ENCODE results near the gene SCAF4. TPM values are rescaled to one million over a fixed set of nuclear protein-coding genes. Genes with fewer than 3 reads are reported as not detected.
"Not testable (repeated sequence)": the region's sequence is repeated elsewhere in the genome, so short reads cannot be mapped to it uniquely, and the experiment has no call there.

SCAF4 gene
- total RNA-seq, 1 donor from 2014 or later: 6.2 TPM

DNA sequence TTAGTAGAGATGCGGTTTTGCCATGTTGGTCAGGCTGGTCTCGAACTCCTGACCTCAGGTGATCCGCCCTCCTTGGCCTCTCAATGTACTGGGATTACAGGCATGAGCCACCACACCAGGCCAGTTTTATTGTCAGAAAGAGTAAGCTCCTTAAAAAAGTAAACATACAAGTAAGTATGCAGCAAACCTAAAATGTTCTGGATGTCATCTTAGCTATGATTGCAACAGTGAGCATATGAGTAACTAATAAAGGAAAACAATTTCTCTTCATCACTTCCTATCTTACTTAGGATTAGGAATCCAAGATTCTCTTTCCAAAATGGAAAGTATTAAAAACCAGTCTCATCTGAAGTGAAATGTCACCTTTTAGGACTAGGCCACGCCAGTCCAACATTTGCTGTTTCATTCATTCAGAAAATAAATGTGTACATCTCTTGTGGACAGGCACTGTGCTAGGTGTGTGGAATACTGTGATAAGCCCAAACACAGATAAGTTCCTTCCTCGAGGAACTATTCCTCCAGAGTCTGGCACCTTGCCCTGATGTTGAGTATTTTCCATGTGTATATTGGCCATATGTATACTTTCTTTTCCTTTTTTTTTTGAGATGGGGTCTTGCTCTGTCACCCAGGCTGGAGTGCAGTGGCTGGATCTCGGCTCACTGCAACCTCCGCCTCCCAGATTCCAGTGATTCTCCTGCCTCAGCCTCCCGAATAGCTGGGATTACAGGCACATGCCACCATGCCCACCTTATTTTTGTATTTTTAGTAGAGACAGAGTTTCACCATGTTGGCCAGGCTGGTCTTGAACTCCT lies 5.9 kb upstream of the SCAF4 start:
- DNase-seq (ENCODE audit: low read depth): not testable (repeated sequence)

DNA sequence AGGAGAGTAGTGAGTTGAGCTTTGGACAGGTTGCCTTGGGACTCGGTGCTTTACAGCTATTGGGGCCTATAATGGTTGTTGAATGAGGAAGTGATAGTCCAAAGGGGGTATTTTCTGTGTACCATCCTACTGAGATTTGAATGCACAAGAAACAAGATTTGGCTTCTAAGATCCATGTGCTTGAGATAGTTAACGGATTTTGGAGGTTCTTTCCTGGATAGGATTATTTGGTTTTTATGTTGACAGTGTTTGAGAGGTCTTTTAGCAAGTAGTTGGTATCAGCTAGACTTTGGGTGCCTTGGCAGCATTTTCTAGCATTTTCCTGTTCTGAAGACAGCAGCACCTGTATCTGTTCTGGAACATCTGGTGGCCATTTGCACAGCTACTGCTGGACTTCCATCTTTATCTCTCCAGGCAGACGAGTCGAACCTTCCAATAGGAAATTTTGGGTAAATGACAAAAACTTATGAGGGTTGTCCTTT lies 3.6 kb upstream of the SCAF4 start:
- no peak for DNase-seq (ENCODE audit: low read depth)

DNA sequence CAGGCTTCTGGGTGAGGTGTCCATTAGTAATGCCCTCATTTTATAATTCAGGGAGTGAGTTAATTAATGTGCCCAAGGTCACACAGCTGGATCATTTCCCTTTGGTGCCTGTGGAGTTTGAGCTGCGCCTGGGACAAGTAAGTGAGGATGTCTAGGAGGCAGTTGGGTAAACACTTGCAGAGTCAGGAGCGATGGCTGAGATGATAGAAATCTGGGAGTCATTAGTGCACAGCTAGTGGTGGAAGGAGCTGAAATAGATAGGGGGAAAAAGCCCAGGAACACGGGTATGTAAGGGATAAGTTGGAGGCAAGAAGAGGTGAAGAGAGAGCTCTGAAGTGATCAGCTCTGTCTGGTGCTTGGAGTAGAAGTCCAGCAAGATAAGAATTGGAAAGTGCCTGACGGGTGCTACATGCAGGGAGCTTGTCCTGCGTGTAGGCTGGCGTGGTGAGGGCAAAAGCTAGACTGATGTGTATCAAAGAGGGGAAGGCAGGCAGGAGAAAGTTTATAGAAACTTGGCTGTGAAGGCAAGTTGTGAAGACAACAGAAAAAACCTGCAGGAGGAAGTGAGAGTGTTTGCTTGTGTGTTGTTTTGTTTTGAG lies 1.7 kb upstream of the SCAF4 start:
- no peak for DNase-seq (ENCODE audit: low read depth)

DNA sequence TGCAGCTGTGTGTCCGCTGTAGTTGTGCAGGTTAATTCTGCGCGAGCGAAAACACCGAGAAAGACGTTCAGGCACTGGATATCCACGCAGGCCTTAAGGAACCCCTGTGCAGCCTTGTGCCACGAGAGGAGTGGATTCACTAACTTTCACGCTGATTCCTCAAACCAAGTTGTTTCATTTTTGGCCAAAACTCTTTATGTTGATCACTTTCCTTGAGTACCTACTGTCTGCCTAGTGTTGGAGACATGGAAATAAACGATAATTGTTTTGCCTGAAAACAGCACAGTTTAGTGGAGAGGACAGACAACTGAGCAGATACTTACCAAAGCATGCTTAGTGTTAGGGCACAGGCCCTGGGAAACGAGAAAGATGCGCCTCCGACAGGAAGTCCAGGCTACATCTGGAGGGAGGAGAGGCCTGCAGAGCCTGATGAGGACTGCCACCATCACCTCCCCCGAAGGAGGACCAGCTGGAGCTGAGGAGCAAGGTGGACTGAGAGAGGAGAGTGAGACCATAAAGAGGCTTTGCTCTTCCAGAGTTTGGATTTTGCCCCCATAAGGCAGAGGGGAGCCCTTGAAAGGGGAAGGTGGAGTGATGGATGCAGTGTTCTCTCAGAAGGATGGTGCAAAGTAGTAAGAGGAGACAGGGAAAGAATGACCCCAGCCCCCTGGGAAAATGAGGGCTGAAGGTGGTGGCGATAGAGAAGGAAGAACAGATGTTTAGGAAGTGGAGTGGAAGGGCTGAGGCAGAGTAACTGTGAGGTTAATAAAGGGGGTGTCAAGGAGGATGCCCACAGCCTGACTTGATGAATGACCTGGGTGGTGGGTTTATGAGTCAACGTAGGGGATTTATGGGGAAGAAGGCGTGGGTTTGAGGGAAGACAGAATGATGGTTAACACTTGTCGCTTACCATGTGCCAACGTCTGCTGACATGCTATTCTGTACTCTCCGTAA lies 956 bp upstream of the SCAF4 start:
- peak; percentile 11 for DNase-seq (ENCODE audit: low read depth)

DNA sequence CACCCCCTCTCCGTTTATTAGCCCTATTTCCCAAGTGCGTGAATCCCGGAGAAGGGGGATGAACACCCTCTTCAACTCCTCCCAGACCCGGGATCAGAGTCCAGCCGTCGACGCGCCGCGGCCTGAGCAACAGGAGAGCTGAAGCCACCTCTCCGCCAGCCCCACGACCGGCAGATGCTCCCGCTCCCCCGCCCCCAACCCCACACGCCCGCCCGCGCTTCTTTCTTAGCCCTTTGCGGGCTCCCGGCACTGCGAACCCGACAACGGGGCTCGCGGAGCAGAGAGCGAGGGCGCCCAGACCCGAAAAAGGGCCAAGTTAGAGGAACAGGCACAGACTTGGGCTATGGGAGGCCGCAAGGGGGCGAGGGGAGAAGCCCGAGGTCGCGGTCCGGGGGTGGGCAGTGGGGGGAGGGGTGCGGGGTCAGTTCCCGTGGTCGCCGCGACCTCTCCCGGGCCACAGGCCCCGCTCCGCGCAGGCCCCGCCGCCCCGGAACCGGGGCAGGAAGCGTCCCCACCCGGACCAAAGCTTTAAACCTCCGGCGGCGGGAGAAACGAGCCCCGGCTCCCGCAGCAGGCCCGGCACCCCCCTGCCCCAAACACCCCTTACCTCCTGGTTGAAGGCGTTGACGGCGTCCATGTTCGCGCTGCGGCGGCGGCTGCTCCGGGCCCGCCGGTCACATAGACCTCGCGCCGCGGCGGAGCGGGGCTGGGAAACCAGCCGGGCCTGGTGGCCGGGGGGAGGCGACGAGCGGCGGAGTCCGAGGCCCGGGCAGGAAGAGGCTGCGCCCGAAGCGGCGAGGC lies 662 bp downstream of the SCAF4 start:
- DNase-seq (ENCODE audit: low read depth): peak; percentile 52

DNA sequence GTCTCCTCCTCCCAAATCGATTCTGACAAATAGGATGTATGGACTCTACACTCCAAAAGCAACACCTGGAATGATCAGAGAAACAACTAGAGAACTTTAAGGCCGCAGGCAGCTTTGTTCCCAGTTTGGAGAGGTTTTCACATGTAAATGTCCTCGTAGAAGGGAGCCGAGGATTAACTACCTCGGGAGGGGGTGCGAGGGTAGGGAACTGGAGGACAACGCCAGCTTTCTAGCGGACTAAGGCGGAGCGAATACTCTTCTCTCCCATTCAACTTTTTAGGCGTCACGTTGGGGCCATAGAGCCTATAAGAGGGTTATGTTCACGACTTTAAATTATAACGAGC lies 1.2 kb downstream of the SCAF4 start:
- no peak for DNase-seq (ENCODE audit: low read depth)

DNA sequence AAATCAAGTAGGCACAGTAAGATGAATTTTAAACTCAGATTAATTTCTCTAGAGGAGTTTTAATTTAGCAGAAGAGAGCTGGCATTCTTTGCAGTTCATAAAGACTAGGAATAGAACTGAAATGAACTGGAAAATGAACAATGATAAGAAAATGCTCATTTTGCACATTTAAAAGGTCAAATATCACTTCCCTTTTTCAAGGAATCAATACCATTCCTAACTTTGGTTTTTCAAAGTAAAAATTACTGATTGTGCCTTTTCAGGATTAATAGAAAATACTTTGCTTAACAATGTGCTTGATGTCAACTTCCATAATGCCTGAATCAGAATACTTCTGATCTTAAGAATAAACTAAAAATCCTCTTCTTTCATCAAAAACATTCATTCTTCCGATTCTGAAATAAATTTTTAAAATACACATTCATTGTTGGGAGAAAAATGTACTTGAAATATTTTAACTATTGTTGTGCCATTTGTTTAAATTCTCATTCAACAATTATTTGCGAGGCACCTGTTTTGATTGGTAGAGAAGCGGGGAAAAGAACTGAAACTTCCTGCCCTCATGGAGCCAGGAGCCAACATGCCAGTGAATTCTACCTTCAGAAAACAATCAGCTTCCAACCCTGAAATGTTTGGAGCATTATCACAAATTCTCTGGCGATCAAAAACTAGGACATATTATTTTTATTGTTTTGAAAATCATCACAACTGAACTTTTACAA lies 2.1 kb downstream of the SCAF4 start:
- DNase-seq (ENCODE audit: low read depth): no peak

DNA sequence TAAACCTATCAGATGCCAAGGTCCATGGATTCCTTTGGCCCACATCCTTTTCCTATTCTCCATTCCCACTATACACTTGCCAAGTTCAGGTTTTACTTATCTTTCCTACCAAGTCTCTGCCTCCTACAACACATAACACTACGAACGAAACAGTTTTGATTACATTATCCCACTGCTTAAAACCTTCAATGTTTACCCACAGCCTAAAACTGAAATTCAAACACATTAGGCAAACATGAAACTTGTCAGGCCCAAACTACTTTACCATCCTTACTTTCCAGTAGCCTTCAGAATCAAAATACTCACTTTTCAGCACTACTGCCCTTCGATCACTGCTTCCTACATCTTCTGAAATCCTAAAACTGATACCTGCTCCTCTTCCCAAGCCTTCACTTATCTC lies 3.0 kb downstream of the SCAF4 start:
- DNase-seq (ENCODE audit: low read depth): no peak

DNA sequence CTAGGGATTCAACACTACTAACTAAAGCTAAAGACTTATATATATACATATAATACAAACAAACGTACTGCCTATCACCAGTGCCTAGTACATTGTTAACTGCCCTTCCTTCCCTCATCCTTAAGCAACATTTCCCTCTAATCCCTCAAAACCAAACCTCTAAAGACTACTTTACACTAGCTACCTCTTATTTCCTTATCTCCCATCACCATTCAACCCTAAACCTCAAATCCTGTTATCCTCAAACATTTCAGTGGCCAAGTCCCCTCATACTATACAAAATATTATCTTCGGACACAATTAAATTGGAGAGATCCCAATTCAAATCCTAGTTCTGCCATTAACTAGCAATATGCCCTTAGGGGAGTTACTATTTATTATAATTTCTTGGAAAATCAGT lies 3.7 kb downstream of the SCAF4 start:
- no peak for DNase-seq (ENCODE audit: low read depth)

DNA sequence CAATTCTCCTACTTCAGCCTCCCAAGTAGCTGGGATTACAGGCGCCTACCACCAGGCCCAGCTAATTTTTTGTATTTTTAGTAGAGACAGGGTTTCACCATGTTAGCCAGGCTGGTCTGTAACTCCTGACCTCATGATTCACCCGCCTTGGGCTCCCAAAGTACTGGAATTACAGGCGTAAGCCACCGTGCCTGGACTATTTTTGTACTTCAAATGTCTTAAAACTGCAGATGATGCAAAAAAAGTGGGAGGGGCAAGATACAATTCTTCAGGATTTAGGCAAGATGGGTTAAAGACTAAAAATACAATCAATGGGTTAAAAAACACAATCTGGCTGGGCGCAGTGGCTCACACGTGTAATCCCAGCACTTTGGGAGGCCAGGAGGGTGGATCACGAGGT lies 4.7 kb downstream of the SCAF4 start:
- no peak for DNase-seq (ENCODE audit: low read depth)

DNA sequence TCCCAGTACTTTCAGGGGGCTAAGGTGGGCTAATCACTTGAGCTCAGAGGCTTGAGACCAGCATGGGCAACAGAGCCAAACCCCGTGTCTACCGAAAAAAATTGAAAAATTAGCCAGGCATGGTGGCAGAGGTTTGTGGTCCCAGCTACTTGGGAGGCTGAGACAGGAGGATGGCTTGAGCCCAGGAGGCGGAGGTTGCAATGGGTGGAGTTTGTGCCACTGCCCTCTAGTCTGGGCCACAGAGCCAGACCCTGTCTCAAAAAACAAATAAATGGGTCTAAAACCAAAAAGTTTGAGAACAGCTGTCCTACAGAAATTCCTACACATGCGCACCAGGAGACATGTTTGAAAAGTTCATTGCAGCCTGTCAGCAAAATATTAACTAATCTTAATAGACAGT lies 5.5 kb downstream of the SCAF4 start:
- no peak for DNase-seq (ENCODE audit: low read depth)

DNA sequence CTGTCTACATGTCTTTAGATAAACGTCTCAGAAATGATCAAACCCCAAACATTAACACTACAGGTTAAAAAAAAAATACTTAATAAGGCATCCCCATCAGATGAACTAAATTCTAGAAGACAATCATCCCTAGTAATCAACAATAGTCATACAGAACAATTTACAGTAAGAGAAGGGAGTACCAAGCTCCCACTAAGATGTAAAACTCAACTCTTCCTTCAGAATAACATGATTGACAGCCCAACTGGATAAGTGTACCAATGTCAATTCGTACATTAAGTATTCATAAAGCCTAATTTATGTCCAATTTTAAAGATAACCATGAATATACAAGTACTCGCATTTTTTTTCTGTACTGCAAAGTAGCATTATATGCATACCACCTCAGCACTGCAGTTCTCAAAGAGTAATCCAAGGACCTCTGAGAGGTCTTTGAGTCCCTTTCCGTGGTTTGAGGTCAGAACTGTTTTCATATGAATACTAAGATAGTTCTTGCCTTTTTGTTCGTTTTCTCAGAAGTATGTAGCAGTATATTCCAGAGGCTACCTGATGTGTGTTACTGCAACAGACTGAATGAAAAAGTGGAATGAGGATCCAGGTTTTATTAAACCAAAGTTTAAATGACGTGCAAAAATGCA lies 6.6 kb downstream of the SCAF4 start:
- no peak for DNase-seq (ENCODE audit: low read depth)

DNA sequence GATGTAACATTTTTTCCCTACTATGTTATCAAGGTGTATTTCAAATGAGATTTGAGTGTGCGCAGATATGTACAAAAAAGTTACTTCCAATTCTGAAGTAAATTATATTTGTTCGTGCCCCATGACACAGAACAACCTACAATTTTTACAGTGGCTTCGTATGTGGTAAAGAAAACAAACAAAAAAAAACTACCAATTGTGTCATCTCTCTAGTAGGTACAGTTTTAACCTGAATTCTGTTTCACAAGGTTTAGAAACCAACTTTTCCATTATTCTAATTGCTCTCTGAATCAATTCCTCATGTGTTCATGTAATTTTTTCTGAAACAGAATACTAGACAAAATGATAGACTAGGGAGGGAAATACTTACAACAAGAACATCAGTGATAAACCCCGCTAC lies 7.4 kb downstream of the SCAF4 start:
- DNase-seq (ENCODE audit: low read depth): no peak

DNA sequence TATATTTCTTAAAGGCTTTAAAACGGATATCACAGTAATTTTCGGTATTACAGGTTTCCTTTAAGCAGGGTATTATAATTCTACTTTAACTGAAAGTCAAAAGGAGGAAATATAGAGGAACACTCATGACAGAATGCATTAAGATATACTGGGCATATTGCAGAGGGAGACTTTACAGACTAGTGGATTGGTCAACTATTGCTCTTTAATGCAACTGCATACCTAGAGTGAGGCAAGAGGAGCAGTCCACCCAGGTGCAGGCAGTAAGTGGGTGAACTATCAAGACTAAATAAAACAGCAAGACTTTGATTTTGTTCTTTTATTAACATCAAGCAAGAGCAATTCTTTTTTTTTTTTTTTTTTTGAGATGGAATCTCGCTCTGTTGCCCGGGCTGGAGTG lies 10.5 kb downstream of the SCAF4 start:
- no peak for DNase-seq (ENCODE audit: low read depth)

DNA sequence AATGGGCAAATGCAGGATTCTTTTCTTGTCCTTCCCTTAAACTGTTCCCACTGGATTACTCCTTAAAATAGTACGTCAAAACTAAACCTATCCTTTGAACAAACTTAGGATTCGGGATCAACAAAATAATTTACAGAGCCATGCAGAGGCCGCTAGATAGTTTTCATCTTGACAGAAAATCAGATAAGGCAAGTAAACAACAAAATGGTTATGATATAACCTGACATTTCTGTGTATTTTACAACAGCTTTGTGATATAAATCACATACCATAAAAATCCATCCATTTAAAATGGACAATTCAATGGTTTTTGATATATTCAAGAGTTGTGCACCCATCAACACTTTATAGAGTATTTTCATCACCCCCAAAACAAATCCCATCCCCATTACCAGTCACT lies 11.2 kb downstream of the SCAF4 start:
- no peak for DNase-seq (ENCODE audit: low read depth)

DNA sequence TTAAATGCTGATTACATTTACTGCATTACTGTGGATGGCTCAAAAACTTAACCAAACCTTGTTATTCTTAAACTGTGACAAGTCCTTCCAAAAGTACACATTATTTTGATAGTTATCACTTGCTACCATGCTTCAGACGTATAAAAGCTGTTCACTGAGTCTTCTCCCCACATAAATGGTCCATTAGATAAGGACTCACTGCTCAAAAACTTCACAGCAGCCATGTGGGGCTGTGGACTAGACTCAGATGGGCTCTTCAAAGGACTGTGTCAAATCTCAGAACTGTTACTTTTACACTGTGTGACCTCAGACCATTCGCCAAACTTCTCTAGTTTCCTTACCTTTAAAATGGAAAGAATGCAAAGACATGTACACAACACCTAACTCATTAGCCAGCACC lies 11.6 kb downstream of the SCAF4 start:
- no peak for DNase-seq (ENCODE audit: low read depth)

DNA sequence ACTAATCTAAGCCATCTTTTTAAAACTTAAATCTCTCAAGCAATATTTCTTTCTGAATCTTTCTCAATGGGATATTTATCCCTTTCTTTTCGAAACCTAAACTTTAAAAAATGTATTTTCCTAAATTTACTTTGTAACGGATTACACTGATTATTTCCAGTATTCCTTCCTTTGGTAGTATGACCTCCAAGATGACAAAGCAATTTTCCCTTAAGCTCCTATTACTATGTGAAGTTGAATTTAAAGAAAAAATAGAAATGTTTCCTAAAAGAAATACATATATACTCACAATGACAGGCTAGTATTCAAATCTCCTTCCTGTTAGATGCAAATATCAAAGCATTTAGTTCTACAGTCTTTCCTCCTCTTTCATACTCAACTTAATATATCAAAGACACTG lies 15.8 kb downstream of the SCAF4 start:
- no peak for DNase-seq (ENCODE audit: low read depth)

DNA sequence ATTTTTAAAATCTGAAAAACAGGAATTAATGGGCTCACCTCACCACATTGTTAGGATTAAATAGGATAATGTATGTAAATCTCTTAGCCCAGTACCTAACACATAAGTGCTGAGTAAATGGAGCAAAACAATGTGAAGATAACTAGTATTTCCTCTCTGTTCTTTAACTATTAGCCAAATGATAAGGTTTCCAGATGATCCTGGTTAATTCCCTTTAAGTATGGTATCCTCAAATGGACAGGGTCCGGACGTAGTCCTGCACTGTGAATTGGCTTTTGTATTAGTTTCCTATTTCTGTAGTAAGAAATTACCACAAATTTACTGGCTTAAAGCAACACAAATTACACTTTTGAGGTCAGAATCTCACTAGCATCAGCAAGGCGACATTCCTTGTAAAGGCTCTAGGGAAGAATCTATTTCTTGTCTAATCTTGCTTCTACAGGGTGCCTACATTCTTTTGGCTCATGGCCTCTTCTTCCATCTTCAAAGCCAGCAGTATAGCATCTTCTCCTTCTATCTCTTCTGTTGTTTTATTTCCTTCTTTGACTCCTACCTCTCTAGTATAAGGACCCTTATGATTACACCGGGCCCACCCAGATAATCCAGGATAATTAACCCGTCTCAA lies 17.1 kb downstream of the SCAF4 start:
- DNase-seq (ENCODE audit: low read depth): no peak

DNA sequence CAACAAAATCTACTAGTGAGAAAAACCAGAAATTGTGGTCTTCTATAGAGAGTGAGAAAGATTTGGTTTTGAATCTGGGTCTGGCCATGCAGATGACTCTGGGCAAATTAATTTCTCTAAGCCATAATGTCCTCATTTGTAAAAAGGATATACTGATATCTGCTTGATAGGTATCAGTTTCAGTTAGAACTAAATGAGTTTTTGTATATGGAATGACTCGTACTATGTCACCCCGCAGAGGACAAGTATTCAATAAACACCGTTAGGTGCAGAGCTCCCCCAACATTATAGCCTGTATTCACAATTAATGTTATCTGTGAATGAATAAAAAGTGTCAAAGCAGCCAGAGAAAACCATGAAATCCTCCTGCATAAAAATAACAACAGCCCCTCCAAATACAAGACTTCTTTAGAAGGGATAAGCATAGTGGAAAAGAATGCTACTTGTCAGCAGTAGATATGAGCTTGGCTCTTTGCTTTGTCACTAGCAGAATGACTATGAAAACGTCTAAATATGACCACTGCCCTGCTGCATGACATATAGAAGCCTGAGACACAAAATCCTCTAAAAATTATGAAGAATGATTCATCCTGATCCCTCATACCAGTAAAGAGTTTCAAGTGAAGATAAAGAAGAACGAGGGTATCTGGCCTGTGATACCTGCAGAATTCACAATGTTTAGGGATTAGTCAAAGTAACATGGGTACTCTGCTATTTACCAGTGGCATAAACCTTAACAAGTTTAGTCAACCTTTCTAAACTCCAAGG lies 17.8 kb downstream of the SCAF4 start:
- DNase-seq (ENCODE audit: low read depth): no peak

Measured in myocyte (in vitro differentiated cells).